Esophagus muscularis mucosa (tissue), 4 donors: ENCODE measurements around the gene TSNAX. TPM values are rescaled to one million over a fixed set of nuclear protein-coding genes. Genes with fewer than 3 reads are reported as not detected.
"Not testable (repeated sequence)": the region's sequence is repeated elsewhere in the genome, so short reads cannot be mapped to it uniquely, and the experiment has no call there.

ENCODE experiments used
- DNase-seq: peaks from one replicate; pipeline ENCODE4 v3.0.0-alpha.2; 2017; ENCODE audit errors: extremely low spot score
- H3K27ac ChIP-seq, 4 donors: fragments of 200-600 bp; sonication (generic); replicated peaks in 1 of 4; 1 replicate in 3 of 4; 2 replicates in 1 of 4; pipeline ENCODE4 v1.5.1; 2016 to 2019; ENCODE audit warnings: mild to moderate bottlenecking in 1 of 4
- H3K27me3 ChIP-seq, 4 donors: fragments of 200-600 bp; sonication (generic); one replicate each; pipeline versions ENCODE4 v1.5.1 to v1.6.0; 2016 to 2019
- H3K36me3 ChIP-seq, 4 donors: fragments of 200-600 bp; sonication (generic); one replicate each; pipeline ENCODE4 v1.5.1; 2016 to 2019
- H3K4me1 ChIP-seq, 4 donors: fragments of 200-600 bp; sonication (generic); one replicate each; pipeline ENCODE4 v1.5.1; 2016 to 2019
- H3K4me3 ChIP-seq, 4 donors: fragments of 200-600 bp; sonication (generic); 1 replicate in 2 of 4; 2 replicates in 2 of 4; pipeline ENCODE4 v1.5.1; 2016 to 2019; ENCODE audit warnings: mild to moderate bottlenecking in 4 of 4, moderate library complexity in 1 of 4
- H3K9me3 ChIP-seq, 4 donors: fragments of 200-600 bp; sonication (generic); 1 replicate in 3 of 4; 2 replicates in 1 of 4; pipeline ENCODE4 v1.5.1; 2016 to 2019
- EP300 ChIP-seq: sonication (generic); formaldehyde crosslinking; IDR thresholded peaks from one replicate; pipeline ENCODE4 v1.6.1; 2017; ENCODE audit warnings: antibody characterized with exemption
- POLR2A ChIP-seq: fragments of 450-650 bp; IDR thresholded peaks from one replicate; pipeline ENCODE4 v1.6.1; 2017; ENCODE audit warnings: antibody characterized with exemption, moderate library complexity, mild to moderate bottlenecking, low read depth
- POLR2AphosphoS5 ChIP-seq, 2 donors: sonication (generic); formaldehyde crosslinking; IDR thresholded peaks; one replicate each; pipeline ENCODE4 v1.6.1; 2017; ENCODE audit warnings: antibody characterized with exemption in 2 of 2
- WGBS: methylation state at CpG from one replicate; pipeline ENCODE4 v1.1.5; 2018; 5-methylcytosine and 5-hydroxymethylcytosine counted together
- intact Hi-C: fragments of 100-400 bp; cut with DNase I; formaldehyde crosslinking; loops from one replicate; pipeline ENCODE4 v1.15.1; 2023
- total RNA-seq, 4 donors: library from RNA; depleted of rRNA; stranded (reverse); fragments of >200 nt; gene quantifications; one replicate each; pipeline versions ENCODE4 v1.1.0 to v1.2.1, GENCODE V29; 2016
- TF ChIP-seq, protein P1 (sequence below), 3 experiments: fragments of 200-600 bp in 2 of 3; fragments of 450-650 bp in 1 of 3; sonication (generic) in 2 of 3; IDR thresholded peaks; one replicate each; pipeline ENCODE4 v1.5.1; 2017 to 2019; ENCODE audit warnings: antibody characterized with exemption in 3 of 3, mild to moderate bottlenecking in 2 of 3, moderate library complexity in 1 of 3

TSNAX gene
- total RNA-seq, 4 donors from 2014 or later = 20.4 to 29.6 (median 24.7) TPM

DNA sequence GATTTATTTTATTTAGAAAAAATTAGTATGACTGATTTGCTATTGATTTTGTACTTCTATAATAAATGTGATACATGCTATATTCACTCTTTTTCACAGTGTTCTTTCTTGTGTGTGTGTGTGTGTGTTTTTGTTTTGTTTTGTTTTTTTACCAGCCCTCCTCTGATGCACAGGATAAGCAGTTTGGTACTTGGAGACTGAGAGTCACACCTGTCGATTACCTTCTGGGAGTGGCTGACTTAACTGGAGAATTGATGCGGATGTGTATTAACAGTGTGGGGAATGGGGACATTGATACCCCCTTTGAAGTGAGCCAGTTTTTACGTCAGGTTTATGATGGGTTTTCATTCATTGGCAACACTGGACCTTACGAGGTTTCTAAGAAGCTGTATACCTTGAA is 35.9 kb downstream of the TSNAX start:
- no peaks in the 10 kb centered on the region for H3K9me3 ChIP-seq
- 92% methylated on average over 4 of the region's 4 CpGs for WGBS
- H3K36me3 ChIP-seq = peaks cover 0 to 54% (median 15%) of the 10 kb centered on the region in 4 donors
- TF ChIP-seq, protein P1, sequence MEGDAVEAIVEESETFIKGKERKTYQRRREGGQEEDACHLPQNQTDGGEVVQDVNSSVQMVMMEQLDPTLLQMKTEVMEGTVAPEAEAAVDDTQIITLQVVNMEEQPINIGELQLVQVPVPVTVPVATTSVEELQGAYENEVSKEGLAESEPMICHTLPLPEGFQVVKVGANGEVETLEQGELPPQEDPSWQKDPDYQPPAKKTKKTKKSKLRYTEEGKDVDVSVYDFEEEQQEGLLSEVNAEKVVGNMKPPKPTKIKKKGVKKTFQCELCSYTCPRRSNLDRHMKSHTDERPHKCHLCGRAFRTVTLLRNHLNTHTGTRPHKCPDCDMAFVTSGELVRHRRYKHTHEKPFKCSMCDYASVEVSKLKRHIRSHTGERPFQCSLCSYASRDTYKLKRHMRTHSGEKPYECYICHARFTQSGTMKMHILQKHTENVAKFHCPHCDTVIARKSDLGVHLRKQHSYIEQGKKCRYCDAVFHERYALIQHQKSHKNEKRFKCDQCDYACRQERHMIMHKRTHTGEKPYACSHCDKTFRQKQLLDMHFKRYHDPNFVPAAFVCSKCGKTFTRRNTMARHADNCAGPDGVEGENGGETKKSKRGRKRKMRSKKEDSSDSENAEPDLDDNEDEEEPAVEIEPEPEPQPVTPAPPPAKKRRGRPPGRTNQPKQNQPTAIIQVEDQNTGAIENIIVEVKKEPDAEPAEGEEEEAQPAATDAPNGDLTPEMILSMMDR (IDR thresholded peaks at IDR 0.05) = no peak
- TF ChIP-seq EP300 = no peak
- TF ChIP-seq POLR2AphosphoS5 (IDR thresholded peaks at IDR 0.05) = no peak
- no peak for TF ChIP-seq POLR2A
- DNase-seq = no peak
- H3K4me3 ChIP-seq = no peak overlapping the region
- H3K27me3 ChIP-seq = no peaks in the 10 kb centered on the region
- H3K27ac ChIP-seq = no peak overlapping the region
- no peaks in the 10 kb centered on the region for H3K4me1 ChIP-seq
- intact Hi-C loops = no loop called here

DNA sequence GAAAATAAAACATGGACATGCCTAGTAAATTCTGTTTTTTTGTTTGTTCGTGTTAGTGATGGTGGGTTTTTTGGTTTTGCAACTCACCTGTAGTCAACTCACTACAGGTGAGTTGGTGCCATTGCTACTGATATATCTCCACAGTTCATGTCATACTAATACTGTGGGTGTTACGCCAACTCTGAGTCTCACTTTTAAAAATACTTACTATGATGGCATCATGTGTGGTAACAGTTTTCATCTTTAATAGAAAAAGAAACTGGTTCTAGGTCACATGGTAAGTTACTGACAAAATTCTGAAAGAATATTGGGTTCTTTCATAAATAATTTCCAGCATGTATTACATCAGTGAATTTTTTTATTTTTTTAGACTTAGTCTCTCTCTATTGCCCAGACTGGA is 38.0 kb downstream of the TSNAX start:
- TF ChIP-seq, protein P1 (IDR thresholded peaks at IDR 0.05) = no peak
- TF ChIP-seq POLR2AphosphoS5 (IDR thresholded peaks at IDR 0.05) (no peak), POLR2A (no peak), EP300 (no peak)
- intact Hi-C loops = no loop called here
- Histone ChIP-seq H3K36me3 (peaks cover 0 to 44% (median 12%) of the 10 kb centered on the region in 4 donors), H3K9me3 (no peaks in the 10 kb centered on the region), H3K4me3 (no peak overlapping the region), H3K4me1 (no peaks in the 10 kb centered on the region), H3K27me3 (no peaks in the 10 kb centered on the region), H3K27ac (no peak overlapping the region)
- 100% methylated on average over 2 of the region's 2 CpGs for WGBS
- DNase-seq = no peak

DNA sequence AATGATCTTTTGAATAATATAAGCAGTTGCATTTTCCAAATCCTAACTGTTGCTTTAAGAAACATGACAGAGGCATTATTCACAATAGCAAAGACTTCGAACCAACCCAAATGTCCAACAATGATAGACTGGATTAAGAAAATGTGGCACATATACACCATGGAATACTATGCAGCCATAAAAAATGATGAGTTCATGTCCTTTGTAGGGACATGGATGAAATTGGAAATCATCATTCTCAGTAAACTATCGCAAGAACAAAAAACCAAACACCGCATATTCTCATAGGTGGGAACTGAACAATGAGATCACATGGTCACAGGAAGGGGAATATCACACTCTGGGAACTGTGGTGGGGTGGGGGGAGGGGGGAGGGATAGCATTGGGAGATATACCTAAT is 41.8 kb downstream of the TSNAX start:
- H3K4me1 ChIP-seq, intact Hi-C loops: not testable (repeated sequence)
- WGBS = 92% methylated on average over 3 of the region's 3 CpGs

DNA sequence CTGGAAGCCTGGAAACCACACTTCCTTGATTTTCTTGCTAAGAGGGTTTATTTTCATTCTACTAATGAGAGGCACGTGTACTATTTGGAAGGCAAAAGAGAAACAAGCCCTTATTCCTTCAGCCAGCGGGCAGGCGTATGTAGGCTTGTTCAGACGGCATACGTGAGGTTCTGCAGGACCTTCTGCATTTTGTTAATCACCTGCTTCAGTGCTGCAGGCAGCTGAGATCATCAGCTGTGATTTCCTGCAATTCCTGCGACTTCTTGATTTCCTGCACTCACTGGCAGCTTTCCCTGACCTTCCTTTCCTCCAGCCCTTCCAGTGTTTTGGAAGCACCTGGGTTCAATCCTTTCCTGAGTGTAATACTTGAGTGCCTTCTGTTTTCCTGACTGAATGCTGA is 43.4 kb downstream of the TSNAX start:
- no peak for DNase-seq
- TF ChIP-seq POLR2AphosphoS5 (IDR thresholded peaks at IDR 0.05) (peak; percentile 40 to 46), POLR2A (no peak), EP300 (no peak)
- TF ChIP-seq, protein P1 (IDR thresholded peaks at IDR 0.05) = no peak
- H3K27me3 ChIP-seq = no peaks in the 10 kb centered on the region
- 85% methylated on average over 6 of the region's 6 CpGs for WGBS
- no peak overlapping the region for H3K4me3 ChIP-seq
- intact Hi-C loops = no loop called here
- no peak overlapping the region for H3K27ac ChIP-seq
- peaks cover 0 to 24% (median 1%) of the 10 kb centered on the region in 4 donors for H3K36me3 ChIP-seq
- H3K9me3 ChIP-seq = no peaks in the 10 kb centered on the region
- no peaks in the 10 kb centered on the region for H3K4me1 ChIP-seq

More for the DNA sequence above, 41.8 kb downstream of the TSNAX start:
- DNase-seq, H3K27me3 ChIP-seq, H3K9me3 ChIP-seq, H3K27ac ChIP-seq, H3K4me3 ChIP-seq: not testable (repeated sequence)
- peaks cover 0 to 33% (median 4%) of the 10 kb centered on the region in 4 donors for H3K36me3 ChIP-seq

DNA sequence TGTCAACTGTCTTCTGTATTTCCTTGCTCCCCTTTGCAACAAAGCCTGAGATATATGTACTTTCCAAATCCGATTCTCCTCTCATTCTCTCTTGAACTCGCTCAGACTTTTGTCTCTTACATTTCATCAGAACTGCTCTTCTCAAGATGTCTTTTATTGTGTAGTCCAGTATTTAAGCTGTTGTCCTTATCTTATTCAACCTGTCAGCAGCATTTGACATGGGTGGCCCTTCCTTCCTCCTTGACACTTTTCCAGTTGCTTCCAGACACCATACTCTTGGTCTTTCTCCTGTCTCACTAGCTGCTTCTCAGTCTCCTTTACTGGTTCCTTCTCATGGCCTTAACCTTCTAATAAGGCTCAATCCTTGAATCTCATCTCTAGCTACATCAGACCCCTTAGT is 47.0 kb downstream of the TSNAX start:
- DNase-seq = no peak
- TF ChIP-seq, protein P1 (IDR thresholded peaks at IDR 0.05) = no peak
- no peak for TF ChIP-seq POLR2AphosphoS5 (IDR thresholded peaks at IDR 0.05)
- no peak for TF ChIP-seq POLR2A
- TF ChIP-seq EP300 = no peak
- Histone ChIP-seq H3K9me3 (no peaks in the 10 kb centered on the region), H3K36me3 (no peaks in the 10 kb centered on the region), H3K4me3 (no peak overlapping the region), H3K4me1 (no peaks in the 10 kb centered on the region), H3K27me3 (no peaks in the 10 kb centered on the region), H3K27ac (no peak overlapping the region)
- intact Hi-C loops = no loop called here
- WGBS = 91% methylated on average over 2 of the region's 2 CpGs
